ENCODE data around the gene NARS2.

GRCh38 chr11:78397398-78397797, 177.3 kb downstream of the NARS2 start:
- TF ChIP-seq CTCF (IDR thresholded peaks at IDR 0.05) (no peak), POLR2A (IDR thresholded peaks at IDR 0.05) (no peak), POLR2AphosphoS5 (IDR thresholded peaks at IDR 0.05) (no peak), EP300 (IDR thresholded peaks at IDR 0.05; ENCODE audit: low read depth) (no peak)

Data from transverse colon (tissue), 4 donors.